Dermis blood vessel endothelial cell (primary cell): ENCODE measurements around the gene FXYD2. TPM values are rescaled to one million over a fixed set of nuclear protein-coding genes. Genes with fewer than 3 reads are reported as not detected.

Experiments
- DNase-seq: peaks from one replicate; pipeline ENCODE4 v3.0.0; 2010
- total RNA-seq: library from RNA; depleted of rRNA; stranded (reverse); fragments of >200 nt; gene quantifications from 2 replicates; pipeline ENCODE4 v1.2.3, GENCODE V29; 2014

FXYD2 gene
- total RNA-seq, 1 donor from 2014 or later: 4.6 TPM

GRCh38 chr11:117834838-117835443, 10.4 kb upstream of the FXYD2 start:
- no peak for DNase-seq

- DNase-seq: no peak
Observed at GRCh38 chr11:117834068-117834810, 9.7 kb upstream of the FXYD2 start.

GRCh38 chr11:117833401-117833891, 8.9 kb upstream of the FXYD2 start:
- no peak for DNase-seq

DNA sequence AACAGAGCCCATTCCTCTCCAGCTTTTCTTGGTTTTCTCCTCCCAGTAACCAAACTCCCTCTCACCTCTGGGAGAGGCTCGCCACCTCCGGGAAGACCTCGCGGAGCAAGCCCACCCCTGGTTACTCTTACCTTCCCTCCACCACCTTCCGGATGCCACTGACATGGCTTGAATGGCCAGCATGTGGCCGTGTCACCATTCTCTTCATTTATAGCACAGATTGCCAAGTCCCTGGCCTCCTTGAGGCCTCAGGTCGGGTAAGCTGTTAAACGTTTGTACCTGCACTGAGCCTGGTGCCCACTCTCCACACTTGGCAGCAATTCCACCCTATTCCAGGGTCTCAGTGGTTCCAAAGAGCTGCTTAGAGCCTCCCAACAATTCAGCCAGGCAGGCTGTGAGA, 8.0 kb upstream of the FXYD2 start:
- DNase-seq: no peak

DNA sequence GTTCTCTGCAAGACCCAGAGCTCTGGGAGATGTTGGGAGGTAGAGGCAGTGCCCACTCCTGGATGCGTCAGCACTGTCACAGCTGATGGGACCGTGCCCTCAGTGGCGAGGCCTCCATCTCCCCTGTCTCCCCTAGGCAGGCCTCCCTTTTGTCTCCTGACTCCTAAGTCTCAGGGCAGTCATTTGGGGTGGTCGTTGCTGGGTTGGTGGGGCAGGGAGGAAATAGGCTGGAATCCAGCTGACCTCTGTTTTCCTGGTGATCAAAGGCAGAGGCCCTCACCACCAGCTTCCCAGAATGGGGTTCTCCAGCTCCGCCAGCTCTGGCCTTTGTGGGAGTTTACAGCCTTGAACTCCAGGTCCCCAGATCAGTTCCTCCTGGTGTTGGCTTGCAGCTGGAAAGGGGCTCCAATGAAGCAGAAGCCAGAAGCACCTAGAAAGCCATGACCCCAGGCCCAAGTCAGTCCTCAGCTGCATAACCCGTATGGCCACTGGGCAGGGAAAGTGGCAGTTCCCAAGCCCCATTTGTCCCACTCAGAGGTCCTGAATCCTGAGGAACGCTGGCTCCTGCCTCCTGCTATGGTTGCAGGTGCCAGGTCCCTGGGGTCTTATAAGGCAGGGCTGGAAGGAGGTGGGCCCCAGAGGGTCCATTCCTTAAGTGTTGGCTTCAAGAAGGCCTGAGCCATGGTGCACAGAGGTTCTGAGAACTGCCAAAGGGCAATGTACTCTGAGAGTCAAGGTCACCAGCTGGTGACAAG, 7.3 kb upstream of the FXYD2 start:
- no peak for DNase-seq

DNA sequence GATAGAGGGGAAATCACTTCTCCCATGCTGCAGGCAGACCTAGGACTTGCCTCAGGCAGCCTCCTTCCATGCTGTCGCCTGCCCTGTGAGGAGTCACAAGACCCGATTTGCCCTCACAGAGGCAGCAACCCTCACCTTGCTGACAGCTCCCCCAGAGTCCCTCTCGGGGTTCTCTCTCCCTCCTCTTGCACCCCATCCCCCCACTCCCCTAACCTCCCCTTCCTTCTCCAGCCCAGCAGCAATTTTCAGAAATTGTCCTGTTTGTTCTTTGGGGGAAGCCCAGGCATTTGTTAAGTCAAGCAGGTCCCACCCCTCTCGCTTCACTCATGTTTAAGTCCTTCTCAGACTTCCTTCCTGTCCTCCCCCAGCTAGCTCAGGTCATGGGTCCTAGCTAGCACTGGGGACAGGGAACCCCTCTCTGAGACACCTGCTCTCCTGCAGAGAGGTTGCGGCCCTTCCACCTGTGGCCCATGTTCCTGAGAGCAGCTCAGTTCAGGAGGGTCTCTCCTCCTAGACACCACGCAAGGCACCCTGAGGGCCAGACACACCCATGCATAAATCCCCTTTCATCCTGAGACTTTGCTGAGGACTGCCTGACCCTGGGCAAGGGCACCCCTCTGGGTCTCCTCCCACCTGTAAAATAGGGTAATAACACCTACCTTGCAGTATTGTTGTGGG, 6.3 kb upstream of the FXYD2 start:
- DNase-seq: no peak

- DNase-seq: no peak
Observed at GRCh38 chr11:117830072-117830471, 5.5 kb upstream of the FXYD2 start.

- DNase-seq: no peak
Observed at GRCh38 chr11:117829369-117829725, 4.8 kb upstream of the FXYD2 start.

DNA sequence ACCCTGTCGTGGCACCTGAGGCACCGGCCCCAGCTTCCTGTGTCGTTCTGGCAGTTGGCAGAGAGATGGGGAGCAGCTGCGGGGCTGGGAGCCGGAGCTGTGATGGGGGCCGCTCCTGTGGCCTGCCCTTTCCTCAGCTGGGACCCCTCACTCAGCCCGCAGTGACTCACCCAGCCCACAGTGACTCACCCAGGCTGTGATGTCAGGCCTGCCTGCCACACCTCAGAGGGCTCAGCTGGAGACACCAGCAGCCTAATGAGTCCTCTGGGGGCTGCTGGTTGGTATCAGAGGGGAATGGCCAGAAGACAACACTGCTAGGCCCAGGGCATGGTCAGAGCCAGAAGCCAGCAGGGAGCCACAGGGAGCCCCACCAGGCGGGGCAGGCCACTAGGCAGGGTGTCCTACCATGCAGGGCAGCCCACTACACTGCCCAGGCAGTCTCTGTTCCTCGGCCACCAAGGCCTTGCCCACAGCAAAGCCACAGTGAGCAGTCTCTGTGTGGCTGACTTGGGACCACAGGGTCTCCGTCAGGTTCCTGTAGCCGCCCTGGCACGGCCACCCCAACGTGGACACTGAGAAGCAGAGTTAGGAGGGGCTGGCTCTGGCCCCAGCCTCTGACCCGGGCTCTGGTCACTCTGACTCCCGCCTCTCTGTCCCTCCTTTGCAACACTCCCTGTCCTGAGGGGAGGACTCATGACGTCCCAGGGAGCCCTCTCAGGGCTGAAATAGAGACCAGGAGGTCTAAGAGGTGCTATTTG, 4.2 kb upstream of the FXYD2 start:
- DNase-seq: peak; percentile 46

DNA sequence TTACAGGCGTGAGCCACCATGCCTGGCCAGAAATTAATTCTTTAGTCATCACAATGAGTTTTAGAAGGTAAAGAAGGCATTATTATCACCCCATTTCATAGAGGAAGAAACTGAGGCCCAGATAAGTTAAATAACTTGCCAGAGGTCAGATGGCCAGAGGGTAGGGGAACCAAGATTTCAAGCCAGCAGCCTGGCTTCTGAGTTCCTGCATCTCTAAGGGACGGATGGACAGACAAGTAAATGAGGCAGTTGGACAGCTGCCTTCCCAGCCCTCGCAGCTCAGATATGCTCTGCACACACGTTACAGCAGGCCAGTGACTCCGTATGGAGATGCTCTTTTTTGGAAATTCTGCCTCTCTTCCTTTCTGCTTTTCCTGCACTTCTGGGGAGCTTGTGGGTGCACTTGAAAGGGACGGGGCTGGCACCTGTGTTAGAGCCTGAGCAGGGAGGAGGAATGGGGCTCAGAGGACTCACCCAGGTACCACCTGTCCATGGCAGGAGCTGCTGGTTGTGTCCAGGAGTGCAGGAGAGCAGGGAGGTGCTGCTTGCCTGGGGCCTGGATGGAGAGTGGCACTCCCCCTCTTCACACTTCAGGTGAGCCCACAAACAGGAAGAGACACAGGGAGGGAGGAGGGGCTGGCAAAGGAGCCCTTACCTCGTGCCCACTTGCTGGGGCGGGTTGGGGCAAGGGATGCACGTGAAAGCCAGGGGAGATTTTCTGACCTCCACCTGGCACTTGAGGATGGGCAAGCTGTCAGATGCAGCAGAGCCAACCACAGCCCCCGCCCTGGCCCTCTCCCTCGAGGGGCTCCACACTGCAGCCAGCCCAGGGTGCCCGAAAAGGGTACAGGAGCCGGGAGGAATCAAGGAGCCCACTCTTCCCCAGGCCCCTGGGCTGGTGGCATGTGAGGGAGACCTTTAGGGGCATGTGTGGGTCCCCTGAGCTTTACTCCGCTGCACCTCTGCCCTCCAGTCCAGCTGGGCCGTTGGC, 3.3 kb upstream of the FXYD2 start:
- no peak for DNase-seq

DNA sequence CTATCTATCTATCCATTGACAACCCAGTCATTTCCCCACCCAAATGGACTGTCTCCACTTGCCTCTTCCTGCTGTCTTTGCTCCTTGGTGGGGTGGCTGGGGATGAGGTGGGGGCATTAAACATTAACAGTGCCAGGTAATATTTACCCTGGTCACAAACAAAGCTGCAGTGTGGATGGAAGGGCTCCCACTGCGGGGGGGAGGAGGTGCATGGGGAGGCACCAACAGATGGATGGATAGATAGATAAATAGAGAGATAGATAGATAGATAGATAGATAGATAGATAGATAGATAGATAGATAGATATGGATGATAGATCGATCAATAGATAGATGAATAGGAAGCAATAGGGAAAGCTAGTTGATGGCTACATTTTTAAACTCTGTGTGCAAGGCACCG, 2.3 kb upstream of the FXYD2 start:
- no peak for DNase-seq

DNA sequence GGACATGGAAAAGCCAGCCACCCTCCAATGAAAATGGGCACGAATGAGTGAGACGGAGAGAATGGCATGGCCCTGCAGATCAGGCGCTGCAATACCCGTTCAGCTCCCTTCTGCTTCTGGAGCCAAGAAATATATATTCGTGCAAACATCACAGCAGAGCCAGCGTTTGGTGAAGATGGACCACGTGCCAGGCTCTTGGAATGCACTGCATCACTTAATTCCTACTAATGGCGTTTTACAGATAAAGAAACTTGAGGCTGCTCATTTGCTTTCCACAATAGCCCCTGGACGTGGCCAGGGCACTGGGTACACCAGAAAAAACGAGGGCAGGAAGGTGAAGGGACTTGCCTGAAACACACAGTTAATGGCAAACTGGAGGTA, 1.6 kb upstream of the FXYD2 start:
- no peak for DNase-seq

GRCh38 chr11:117825538-117826189, 1.1 kb upstream of the FXYD2 start:
- DNase-seq: no peak

GRCh38 chr11:117823946-117824420, 561 bp downstream of the FXYD2 start:
- peak; percentile 76 for DNase-seq

DNA sequence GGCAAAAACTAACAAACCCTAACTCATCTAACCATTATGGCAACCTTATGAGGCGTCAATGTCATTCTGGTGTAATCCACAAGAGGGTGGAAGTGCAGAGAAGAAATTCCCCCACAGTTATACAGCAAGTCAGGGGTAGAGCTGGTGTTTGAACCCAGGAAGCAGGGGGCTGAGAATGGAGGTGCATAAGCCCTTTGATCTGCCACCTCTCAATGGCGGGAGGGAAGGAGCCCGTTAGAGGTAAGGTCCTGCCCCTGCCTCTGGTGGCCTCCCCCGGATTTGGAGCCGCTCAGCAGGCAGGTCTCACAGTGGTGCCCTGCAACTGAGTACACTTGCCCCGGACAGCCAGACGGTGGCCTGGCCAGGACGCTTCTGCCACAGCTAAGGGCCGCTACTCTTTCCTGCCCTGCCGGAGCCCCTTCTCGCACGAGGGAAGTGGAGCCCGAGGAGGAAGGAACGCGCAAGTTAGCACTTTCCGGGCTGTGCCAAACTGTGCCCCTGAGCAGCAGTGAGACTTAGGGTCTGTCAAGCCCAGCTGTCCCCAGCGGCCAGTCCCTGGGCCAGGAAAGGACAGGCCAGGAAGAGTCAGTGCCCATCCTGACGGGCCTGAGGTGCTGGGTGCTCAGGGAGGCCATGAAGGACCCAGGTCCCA, 1.1 kb downstream of the FXYD2 start:
- DNase-seq: peak; percentile 45

DNA sequence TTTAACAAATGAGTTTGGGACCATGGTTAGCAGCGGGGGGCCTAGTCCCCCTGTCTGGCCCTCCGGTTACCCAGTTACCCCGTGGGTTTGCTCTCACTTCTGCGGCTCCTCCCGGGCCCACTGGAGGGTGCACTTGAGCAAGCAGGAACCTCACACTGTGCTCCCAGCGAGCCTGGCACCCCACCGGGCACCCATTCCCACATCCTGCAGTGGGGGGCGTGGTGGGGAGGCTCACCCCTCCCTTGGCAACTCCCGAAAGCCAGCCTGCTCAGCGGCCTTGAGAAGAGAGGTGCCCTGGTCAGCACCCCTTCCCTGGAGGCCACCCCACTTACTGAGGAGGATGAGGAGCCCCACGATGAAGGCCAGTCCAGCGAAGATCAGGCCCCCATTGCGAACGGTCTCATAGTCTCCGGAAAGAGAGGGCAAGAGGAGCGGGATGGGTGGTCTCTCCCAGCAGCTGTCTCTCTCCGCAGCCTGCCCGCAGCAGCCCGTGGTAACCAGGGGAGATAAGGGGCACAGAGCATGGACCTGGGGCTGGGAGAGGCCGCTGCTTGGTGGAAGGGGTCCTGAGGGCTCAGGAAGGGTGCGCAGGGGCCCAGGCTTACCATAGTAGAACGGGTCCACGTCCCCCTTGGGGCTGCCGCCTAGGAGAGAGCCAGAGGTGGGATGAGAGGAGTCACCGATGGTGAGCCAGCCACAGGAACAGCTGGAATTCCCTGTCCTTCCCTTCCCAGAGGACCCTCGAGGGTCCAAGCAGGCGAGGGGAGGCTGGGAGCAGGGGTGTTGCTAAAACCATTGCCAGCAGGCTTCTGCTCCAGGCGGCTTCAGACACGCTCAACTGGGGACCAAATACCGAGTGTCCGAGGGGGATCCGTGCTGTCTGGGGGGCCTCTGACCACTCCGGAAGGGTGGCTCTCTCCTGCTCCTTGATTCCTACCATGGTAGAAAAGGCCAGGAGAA, 2.2 kb downstream of the FXYD2 start:
- peak; percentile 57 for DNase-seq

GRCh38 chr11:117821431-117821830, 3.1 kb downstream of the FXYD2 start:
- DNase-seq: no peak

GRCh38 chr11:117820516-117820915, 4.0 kb downstream of the FXYD2 start:
- no peak for DNase-seq

- no peak for DNase-seq
Observed at GRCh38 chr11:117820071-117820470, 4.5 kb downstream of the FXYD2 start.
